Measurements from ENCODE around the gene GTPBP1.

Gene GTPBP1

GRCh38 chr22:38748487-38749136 is 42.9 kb downstream of the GTPBP1 start:
- TF ChIP-seq, protein P1, sequence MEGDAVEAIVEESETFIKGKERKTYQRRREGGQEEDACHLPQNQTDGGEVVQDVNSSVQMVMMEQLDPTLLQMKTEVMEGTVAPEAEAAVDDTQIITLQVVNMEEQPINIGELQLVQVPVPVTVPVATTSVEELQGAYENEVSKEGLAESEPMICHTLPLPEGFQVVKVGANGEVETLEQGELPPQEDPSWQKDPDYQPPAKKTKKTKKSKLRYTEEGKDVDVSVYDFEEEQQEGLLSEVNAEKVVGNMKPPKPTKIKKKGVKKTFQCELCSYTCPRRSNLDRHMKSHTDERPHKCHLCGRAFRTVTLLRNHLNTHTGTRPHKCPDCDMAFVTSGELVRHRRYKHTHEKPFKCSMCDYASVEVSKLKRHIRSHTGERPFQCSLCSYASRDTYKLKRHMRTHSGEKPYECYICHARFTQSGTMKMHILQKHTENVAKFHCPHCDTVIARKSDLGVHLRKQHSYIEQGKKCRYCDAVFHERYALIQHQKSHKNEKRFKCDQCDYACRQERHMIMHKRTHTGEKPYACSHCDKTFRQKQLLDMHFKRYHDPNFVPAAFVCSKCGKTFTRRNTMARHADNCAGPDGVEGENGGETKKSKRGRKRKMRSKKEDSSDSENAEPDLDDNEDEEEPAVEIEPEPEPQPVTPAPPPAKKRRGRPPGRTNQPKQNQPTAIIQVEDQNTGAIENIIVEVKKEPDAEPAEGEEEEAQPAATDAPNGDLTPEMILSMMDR (IDR thresholded peaks at IDR 0.05): no peak

DNA sequence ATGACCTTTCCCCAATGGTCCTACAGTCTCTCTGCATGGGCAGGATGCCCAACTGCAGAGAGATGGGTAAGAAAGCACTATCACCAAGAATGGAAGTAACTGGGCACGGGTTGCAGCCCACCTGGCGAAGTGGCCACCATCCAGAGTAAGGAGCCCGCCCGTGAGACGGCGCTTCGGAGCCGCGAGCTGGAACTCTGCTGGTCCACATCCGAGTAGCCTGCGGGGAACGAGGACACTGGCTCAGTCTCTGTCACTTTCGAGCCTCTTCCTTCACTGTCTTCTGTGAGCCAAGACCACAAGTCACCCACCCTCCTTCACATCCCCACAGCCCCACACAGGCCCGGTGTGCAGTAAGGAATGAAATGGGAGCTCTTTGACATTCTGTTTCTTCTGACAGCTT is 44.4 kb downstream of the GTPBP1 start:
- TF ChIP-seq, protein P1 (IDR thresholded peaks at IDR 0.05): no peak

GRCh38 chr22:38750638-38751037 is 44.9 kb downstream of the GTPBP1 start:
- TF ChIP-seq, protein P1 (IDR thresholded peaks at IDR 0.05): no peak

DNA sequence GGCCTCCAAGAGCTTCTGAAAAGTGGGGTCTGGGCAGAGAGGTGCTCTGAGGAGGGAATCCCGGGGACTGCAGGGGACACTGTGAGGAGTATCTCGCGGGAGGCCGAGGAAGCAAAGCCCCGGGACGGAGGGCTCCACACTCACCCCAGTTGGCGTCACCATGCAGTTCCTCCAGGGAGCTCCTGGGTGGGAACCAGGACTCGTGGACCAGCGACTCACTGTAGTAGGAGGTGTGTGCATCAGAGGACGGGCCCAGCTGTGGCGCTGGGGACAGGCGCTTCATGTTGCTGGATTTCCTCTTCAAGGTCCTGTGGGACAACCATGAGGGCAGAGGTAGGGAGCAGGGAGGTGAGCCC is 45.3 kb downstream of the GTPBP1 start:
- TF ChIP-seq, protein P1 (IDR thresholded peaks at IDR 0.05): no peak

DNA sequence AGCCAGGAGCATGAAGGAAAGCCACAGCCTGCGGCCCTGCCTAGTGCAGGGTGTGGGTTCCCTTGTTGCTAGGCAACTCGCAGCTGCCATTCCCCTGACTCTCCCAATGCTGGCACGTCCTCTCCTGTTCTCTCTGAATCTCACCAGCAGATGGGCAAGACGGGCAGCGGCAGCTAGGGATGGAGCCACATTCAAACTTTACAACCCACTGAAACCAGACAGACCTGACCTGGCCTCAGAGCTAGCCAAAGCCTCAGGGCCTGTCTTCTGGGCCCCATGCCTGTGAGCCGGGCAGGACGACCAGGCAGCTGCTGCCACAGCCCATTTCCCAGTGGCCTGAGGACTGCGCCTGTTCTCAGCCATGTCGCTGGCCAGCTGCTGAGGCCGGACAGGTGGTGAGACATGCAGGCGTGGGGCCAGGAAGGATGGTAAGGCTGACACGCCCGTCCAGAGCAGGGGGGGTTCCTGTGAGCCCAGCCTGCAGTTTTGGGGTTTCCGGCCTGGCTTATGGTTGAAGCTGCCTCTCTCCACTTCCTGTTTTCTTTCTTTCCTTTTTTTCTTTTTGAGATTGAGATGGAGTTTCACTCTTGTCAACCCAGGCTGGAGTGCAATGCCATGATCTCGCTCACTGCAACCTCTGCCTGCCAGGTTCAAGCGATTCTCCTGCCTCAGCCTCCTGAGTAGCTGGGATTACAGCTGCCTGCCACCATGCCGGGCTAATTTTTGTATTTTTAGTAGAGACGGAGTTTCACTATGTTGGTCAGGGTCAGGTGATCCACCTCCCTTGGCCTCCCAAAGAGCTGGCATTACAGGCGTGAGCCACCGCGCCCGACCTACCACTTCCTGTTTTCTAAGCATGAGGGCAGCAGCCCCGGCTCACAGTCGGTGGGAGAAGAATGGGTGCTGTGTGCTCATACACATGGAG is 45.9 kb downstream of the GTPBP1 start:
- TF ChIP-seq, protein P1 (IDR thresholded peaks at IDR 0.05): no peak

- TF ChIP-seq, protein P1 (IDR thresholded peaks at IDR 0.05): no peak
Observed at GRCh38 chr22:38753948-38754750, 48.4 kb downstream of the GTPBP1 start.

- TF ChIP-seq, protein P1 (IDR thresholded peaks at IDR 0.05): no peak
Observed at GRCh38 chr22:38754751-38755154, 49.0 kb downstream of the GTPBP1 start.

Data from LNCAP (cell line).